ENCODE measurements around the gene INSR.

INSR gene

GRCh38 chr19:7297742-7298141, 3.5 kb upstream of the INSR start:
- no peak for TF ChIP-seq CTCF (conservative IDR thresholded peaks at IDR 0.05; ENCODE audit: control insufficient read depth, insufficient read depth, low read depth, low read length)
- DNase-seq (ENCODE audit: low read depth) = no peak
- no peak overlapping the region for H3K4me3 ChIP-seq (ENCODE audit: control insufficient read depth, low read depth, low read length)

- no peak for TF ChIP-seq CTCF (conservative IDR thresholded peaks at IDR 0.05; ENCODE audit: control insufficient read depth, insufficient read depth, low read depth, low read length)
- H3K4me3 ChIP-seq (ENCODE audit: control insufficient read depth, low read depth, low read length) = no peak overlapping the region
Observed at GRCh38 chr19:7295912-7296536, 1.8 kb upstream of the INSR start.

GRCh38 chr19:7294558-7295212, 471 bp upstream of the INSR start:
- DNase-seq (ENCODE audit: low read depth) = peak; percentile 32
- peak overlapping the region; percentile 56 for H3K4me3 ChIP-seq (ENCODE audit: control insufficient read depth, low read depth, low read length)
- TF ChIP-seq CTCF (conservative IDR thresholded peaks at IDR 0.05; ENCODE audit: control insufficient read depth, insufficient read depth, low read depth, low read length) = no peak

More at GRCh38 chr19:7295912-7296536, 1.8 kb upstream of the INSR start:
- DNase-seq (ENCODE audit: low read depth) = no peak

- DNase-seq (ENCODE audit: low read depth) = no peak
- peak overlapping the region; percentile 39 for H3K4me3 ChIP-seq (ENCODE audit: control insufficient read depth, low read depth, low read length)
- TF ChIP-seq CTCF (conservative IDR thresholded peaks at IDR 0.05; ENCODE audit: control insufficient read depth, insufficient read depth, low read depth, low read length) = no peak
Observed at GRCh38 chr19:7292950-7293761, 1.1 kb downstream of the INSR start.

- no peak overlapping the region for H3K4me3 ChIP-seq (ENCODE audit: control insufficient read depth, low read depth, low read length)
- no peak for TF ChIP-seq CTCF (conservative IDR thresholded peaks at IDR 0.05; ENCODE audit: control insufficient read depth, insufficient read depth, low read depth, low read length)
Observed at GRCh38 chr19:7292352-7292949, 1.8 kb downstream of the INSR start.

GRCh38 chr19:7288977-7289376, 5.2 kb downstream of the INSR start:
- DNase-seq (ENCODE audit: low read depth) = no peak
- TF ChIP-seq CTCF (conservative IDR thresholded peaks at IDR 0.05; ENCODE audit: control insufficient read depth, insufficient read depth, low read depth, low read length) = no peak

More at GRCh38 chr19:7292352-7292949, 1.8 kb downstream of the INSR start:
- DNase-seq (ENCODE audit: low read depth) = no peak

More at GRCh38 chr19:7288977-7289376, 5.2 kb downstream of the INSR start:
- H3K4me3 ChIP-seq (ENCODE audit: control insufficient read depth, low read depth, low read length) = no peak overlapping the region

Measured in fibroblast of mammary gland (primary cell).